HG03469 (cell line): ENCODE results near the gene WNK3.
"Not testable (repeated sequence)": the region's sequence is repeated elsewhere in the genome, so short reads cannot be mapped to it uniquely, and the experiment has no call there.

Experiments
- ATAC-seq: cut with Tn5 transposase; IDR thresholded peaks from one replicate; pipeline ENCODE4 v1.9.1; 2021; ENCODE audit warnings: mild to moderate bottlenecking, moderate library complexity, moderate number of reproducible peaks; ENCODE audit not compliant: unreplicated experiment

Gene WNK3

GRCh38 chrX:54357414-54358377, at the start of gene WNK3:
Gene WNK3, minus strand, starts transcription at chrX:54358046.
- ATAC-seq, result no peak

GRCh38 chrX:54407266-54407665, 49.4 kb upstream of the WNK3 start:
- ATAC-seq, result no peak

DNA sequence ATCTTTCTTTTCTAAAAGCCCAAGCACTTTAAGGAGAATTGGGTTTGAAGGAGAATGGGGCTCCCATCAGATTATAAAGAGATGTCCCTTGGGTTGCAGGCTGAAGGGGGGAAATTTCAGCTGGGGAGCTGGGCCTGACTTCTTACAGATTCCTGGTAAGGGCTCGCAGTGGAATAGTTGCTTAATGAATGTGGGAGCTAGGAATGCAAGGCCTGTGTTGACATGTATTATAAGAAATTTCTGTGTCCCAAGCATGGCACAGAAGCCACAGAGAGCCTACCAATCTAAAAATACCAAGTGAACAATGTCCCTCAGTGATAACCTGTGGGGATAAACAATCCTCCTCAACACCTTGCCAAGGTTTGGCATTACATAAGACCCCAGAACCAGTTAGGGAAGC, 39.3 kb upstream of the WNK3 start:
- ATAC-seq, result no peak

- ATAC-seq, result no peak
Measured at GRCh38 chrX:54386314-54386713, 28.5 kb upstream of the WNK3 start.

GRCh38 chrX:54384661-54385060, 26.8 kb upstream of the WNK3 start:
- ATAC-seq, result not testable (repeated sequence)

GRCh38 chrX:54359408-54359807, 1.6 kb upstream of the WNK3 start:
- no peak for ATAC-seq

DNA sequence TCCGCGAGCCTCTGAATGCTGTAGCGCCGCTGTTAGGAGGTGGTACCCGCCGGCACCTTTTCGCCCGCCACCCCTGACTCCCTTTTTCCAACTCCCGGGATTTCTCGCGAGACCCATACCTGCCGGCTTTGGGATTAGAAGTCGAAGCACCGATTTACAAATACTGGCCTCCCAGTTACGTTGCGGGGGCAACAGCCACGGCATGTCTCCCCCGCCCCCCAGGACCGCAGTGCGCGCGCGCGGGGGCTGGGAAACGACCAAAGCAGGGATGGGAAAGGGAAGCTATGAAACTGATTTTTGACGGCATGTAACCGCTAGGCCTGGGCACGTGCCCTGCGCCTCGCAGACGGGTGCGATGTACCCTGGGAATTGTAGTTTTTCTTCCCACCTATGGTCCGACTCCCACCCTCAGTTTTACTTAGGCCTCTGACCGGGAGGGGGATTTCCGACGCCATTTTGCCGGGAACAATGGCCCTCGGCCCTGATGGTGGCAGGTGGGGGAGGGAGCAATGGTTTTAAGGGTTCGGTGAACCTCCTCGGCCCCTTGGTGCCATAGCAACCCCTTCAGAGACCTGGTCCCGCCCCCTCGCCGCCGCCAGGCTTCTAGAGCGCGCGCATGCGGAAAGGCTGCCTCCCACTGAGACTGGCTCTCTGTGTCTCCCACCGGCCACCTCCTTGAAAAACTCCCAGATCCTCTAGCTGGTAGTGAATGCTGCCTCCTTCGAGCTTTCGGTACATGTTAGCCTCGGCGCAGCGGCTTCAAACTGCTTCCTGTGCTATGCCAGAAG, 772 bp upstream of the WNK3 start:
- no peak for ATAC-seq

DNA sequence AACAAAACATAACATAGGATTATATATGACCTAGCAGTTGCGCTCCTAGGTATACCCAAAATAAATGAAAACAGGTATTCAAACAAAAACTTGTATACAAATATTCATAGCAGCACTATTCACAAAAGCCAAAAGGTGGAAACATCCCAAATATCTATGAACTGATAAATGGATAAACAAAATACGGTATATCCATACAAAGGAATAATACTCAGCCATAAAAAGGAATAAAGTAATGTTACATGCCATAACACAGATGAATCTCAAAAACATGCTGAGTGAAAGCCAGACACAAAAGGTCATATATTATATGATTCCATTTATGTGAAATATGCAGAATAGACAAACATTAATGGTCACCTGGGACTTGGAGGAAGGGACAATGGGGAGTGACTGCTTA, 5.2 kb downstream of the WNK3 start:
- no peak for ATAC-seq

GRCh38 chrX:54337383-54337782, 20.5 kb downstream of the WNK3 start:
- not testable (repeated sequence) for ATAC-seq

DNA sequence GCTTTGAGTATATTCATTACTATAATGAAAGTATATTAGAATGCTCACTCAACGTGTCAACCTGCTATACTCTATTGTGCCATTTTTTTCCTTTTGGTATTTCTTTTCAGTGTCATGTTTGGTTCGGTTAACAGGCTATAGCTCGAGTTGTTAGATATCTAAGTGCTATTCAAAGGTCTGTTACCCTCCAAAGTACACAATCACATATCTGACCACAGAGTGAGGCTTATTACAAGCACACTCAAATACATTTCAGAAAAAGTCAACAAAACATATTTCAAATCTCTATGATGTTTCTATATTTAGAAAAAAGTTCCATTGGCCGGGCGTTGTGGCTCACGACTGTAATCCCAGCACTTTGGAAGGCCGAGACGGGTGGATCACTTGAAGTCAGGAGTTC, 32.8 kb downstream of the WNK3 start:
- no peak for ATAC-seq

GRCh38 chrX:54320067-54320466, 37.8 kb downstream of the WNK3 start:
- no peak for ATAC-seq

DNA sequence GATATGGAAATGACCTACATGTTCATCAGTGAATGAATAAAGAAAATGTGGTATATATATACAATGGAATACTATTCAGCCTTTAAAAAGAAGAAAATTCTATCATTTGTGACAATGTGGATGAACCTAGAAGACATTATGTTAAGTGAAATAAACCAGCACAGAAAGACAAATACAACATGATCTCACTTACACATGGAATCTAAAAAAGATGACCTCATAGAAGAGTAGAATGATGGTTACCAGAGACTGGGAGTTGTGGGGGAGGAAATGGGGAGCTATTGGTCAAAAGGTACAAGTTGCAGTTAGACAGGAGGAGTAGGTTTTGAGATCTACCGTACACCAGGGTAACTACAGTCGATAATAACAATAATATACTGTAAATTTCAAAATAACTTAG, 51.5 kb downstream of the WNK3 start:
- no peak for ATAC-seq

DNA sequence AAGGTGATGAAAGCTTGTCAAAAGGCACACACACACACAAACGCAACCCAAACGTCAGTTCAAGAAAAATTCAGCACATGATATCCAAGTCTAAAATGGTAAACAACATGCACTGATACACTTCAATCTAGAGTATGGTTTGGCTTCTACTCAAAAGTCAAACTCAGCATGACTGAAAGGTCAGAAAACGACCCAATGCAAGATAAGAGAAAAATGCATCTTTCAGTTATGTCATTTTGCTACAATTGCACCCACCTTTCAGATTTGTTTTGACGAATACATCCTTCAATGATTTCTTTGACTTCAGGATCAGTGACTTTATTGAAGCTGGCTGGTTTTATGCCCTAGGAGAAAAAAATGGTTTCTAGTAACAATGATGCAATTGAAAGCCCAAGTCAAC, 56.3 kb downstream of the WNK3 start:
- ATAC-seq, result no peak

DNA sequence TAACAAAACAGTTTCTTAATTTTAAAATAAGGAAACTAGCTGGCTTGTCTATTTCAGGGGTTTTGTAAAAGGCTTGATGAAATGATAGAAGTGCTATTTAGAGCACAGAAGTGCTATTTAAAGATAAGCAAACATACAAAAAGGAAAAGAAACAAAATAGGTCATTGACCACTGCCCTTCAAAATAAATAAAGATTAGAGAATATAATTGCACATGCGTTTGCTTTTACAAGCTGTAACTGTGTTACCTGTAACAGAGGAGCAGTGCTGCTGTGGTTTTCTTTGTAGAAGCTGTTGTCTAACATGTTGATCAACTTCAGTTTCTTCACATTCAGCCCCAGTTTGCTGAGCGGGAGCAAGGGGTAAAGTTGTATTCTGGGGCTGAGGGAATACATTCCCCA, 63.5 kb downstream of the WNK3 start:
- ATAC-seq, result no peak

- ATAC-seq, result no peak
Measured at GRCh38 chrX:54292755-54293154, 65.1 kb downstream of the WNK3 start.

- ATAC-seq, result no peak
Measured at GRCh38 chrX:54291758-54292157, 66.1 kb downstream of the WNK3 start.

DNA sequence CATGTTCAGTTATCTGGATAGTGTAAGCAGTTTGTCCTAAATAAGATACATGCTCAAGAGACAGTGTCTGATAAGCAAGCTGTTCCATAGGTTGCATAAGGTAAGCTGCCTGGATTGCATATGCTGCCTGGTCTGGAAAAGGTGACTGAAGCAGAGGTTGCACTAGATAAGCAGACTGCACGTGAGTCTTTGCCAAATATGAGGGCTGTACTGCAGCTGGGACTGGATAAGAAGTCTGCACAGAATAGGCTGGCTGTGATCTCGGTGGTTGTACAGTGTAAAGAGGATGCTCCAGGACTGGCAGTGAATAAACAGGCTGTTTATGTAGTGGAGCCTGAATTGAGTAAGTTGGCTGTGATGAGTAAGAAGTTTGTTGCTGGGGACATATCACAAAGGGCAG, 68.9 kb downstream of the WNK3 start:
- ATAC-seq, result no peak

- no peak for ATAC-seq
Measured at GRCh38 chrX:54288277-54288676, 69.6 kb downstream of the WNK3 start.

GRCh38 chrX:54281676-54282075, 76.2 kb downstream of the WNK3 start:
- no peak for ATAC-seq

DNA sequence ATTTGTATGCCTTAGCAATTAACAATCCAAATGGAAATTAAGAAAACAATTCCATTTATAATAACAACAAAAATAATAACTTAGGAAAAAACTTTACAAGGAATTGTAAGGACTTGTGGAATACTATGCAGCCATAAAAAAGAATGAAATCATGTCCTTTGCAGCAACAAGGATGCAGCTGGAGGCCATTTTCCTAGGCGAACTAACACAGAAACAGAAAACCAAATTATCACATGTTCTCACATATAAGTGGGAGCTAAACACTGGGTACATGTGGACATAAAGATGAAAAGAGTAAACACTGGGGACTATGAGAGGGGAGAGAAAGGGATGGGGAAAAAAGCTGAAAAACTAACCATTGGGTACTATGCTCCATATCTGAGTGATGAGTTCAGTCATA, 77.4 kb downstream of the WNK3 start:
- no peak for ATAC-seq

- ATAC-seq, result no peak
Measured at GRCh38 chrX:54271664-54272063, 86.2 kb downstream of the WNK3 start.

DNA sequence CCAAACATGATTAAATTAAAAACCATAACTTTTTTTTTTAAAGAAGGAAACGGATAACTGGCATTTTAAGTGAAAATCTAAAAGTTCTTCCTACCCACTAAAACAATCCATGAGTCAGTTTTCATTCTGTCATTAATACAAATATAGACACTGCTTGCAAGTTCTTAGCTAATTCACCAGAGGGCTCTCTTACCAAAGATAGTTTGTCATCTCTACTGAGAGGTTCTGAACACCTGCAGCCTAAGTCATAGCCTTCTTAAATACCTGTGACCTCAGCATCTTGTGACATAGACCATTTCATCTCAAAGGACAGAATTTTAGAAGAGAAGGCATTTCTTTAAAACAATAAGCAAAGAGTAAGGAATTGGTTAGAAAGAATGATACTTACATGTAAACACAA, 109.5 kb downstream of the WNK3 start:
- ATAC-seq, result no peak
